ENCODE measurements around the gene KLHL6. TPM values are rescaled to one million over a fixed set of nuclear protein-coding genes. Genes with fewer than 3 reads are reported as not detected.
A peak's percentile ranks its signal among the peaks of the same experiment; 100 is the strongest.

KLHL6 gene, protein sequence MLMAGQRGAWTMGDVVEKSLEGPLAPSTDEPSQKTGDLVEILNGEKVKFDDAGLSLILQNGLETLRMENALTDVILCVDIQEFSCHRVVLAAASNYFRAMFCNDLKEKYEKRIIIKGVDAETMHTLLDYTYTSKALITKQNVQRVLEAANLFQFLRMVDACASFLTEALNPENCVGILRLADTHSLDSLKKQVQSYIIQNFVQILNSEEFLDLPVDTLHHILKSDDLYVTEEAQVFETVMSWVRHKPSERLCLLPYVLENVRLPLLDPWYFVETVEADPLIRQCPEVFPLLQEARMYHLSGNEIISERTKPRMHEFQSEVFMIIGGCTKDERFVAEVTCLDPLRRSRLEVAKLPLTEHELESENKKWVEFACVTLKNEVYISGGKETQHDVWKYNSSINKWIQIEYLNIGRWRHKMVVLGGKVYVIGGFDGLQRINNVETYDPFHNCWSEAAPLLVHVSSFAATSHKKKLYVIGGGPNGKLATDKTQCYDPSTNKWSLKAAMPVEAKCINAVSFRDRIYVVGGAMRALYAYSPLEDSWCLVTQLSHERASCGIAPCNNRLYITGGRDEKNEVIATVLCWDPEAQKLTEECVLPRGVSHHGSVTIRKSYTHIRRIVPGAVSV
- total RNA-seq, result 1 to 10 TPM; 4.6 to 6.8 TPM
- 1 to 10 TPM in 1 of 2 donors, under 1 TPM in 1; 0.18 to 1.3 TPM for polyA plus RNA-seq
- long read RNA-seq, donor 1, full-length matches to known transcripts, result 9 of 11 reads
- long read RNA-seq, donor 1, partial matches to known transcripts, result 1 of 11 reads
- long read RNA-seq, donor 1, other reads (novel, unspliced or antisense), result 1 of 11 reads
- long read RNA-seq, donor 2, partial matches to known transcripts, result 1 of 1 reads
- long read RNA-seq, donor 2, other reads (novel, unspliced or antisense), result 0 of 1 reads

DNA sequence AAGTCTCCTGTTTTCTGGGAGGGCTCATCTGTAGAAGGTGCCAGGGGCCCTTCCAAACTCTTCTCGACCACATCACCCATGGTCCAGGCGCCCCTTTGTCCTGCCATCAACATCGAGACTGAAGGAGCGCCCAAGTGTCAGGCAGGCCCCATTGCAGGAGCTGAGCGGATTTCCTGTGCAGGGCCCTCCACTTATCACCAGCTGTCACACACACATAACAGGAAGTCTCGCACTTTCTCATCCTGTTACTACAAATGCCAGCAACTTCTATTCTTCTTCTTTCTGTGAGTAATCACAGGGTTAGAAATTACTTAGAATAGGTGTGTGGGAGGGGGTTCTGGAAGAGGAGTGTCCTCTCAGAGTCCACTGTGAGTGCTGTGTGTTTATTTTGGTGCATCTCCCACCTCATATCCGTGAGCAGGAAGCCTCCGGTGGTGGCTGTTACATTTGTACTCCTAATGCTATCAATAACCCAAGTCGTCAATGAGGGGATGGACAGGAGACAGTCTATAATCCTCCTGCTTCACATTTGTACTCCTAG is at the start of gene KLHL6:
KLHL6 (minus strand) TSS at position 166 of the 541 bp plus-strand sequence; CDS start at position 113, 53 bp downstream.
- intact Hi-C loops (cut with DNase I), result no loop called here
- no peak within 1 kb of the TSS for H3K4me3 ChIP-seq (ENCODE audit: low read length in 2 of 2)
- 68 to 70% methylated on average over 9 of the region's 9 CpGs for WGBS, 2 donors
- H3K9me3 ChIP-seq (ENCODE audit: control insufficient read depth, low read length), result no peaks in the 10 kb centered on the region
- ATAC-seq (ENCODE audit: low FRiP score) (peak; percentile 37), DNase-seq (peak in 1 of 2 donors; percentile 65)
- no peaks in the 10 kb centered on the region for H3K36me3 ChIP-seq (ENCODE audit: control insufficient read depth in 1 of 2, insufficient read depth in 2 of 2, low read length in 1 of 2)
- peaks cover 0 to 3% of the 10 kb centered on the region in 2 donors for H3K4me1 ChIP-seq (ENCODE audit: control insufficient read depth in 1 of 2, insufficient read depth in 2 of 2, low read length in 2 of 2)
- no peaks in the 10 kb centered on the region for H3K27me3 ChIP-seq (ENCODE audit: control insufficient read depth in 1 of 2, insufficient read depth in 2 of 2, low read length in 1 of 2)
- no peak within 1 kb of the TSS for H3K27ac ChIP-seq (ENCODE audit: low read depth in 1 of 2, low read length in 2 of 2)

DNA sequence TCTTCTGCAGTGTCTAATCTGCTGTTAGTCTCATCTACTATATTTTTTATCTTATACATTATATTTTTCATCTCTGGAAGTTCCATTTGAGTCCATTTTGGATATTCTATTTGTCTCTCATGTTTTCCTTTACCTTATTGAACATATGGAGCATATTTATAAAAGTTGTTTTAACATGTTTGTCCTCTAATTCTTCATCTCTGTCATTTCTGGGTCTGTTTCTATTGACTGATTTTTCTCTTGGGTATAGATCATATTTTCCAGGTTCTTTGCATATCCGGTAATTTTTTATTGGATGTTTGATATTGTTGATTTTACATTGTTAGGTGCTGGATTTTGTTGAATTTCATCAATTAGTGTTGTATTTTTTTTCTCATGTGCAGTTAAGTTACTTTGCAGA is 42.5 kb upstream of the KLHL6 start:
- H3K27me3 ChIP-seq (ENCODE audit: control insufficient read depth in 1 of 2, insufficient read depth in 2 of 2, low read length in 1 of 2), result no peaks in the 10 kb centered on the region
- no peak overlapping the region for H3K27ac ChIP-seq (ENCODE audit: low read depth in 1 of 2, low read length in 2 of 2)
- H3K36me3 ChIP-seq (ENCODE audit: control insufficient read depth in 1 of 2, insufficient read depth in 2 of 2, low read length in 1 of 2), result no peaks in the 10 kb centered on the region
- DNase-seq, result no peak
- no peak for ATAC-seq (ENCODE audit: low FRiP score)
- H3K9me3 ChIP-seq (ENCODE audit: control insufficient read depth, low read length), result peaks cover 8% of the 10 kb centered on the region
- H3K4me1 ChIP-seq (ENCODE audit: control insufficient read depth in 1 of 2, insufficient read depth in 2 of 2, low read length in 2 of 2), result no peaks in the 10 kb centered on the region
- no peak overlapping the region for H3K4me3 ChIP-seq (ENCODE audit: low read length in 2 of 2)
- intact Hi-C loops (cut with DNase I), result no loop called here
- WGBS, 2 donors, result 0 to 80% methylated on average over 1 of the region's 1 CpG

DNA sequence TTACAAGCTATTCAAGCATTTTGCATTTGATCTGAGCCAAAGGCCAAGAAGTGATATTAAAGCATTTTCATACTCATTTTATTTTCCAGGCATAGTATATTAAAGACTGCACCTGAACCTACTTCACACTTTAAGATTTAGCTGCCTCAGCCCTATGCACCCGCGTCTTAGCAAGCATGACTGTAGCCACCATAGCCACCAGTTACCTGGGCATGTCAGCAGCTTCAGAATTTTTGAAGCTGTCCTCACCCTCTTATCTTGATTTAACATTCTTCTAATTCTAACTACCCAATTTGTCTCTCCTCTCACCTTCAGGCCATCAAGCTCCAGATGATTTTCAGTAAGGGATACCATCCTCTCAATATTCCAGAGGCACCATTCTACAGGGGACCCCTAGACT is 39.1 kb upstream of the KLHL6 start:
- H3K36me3 ChIP-seq (ENCODE audit: control insufficient read depth in 1 of 2, insufficient read depth in 2 of 2, low read length in 1 of 2), result no peaks in the 10 kb centered on the region
- no peaks in the 10 kb centered on the region for H3K27me3 ChIP-seq (ENCODE audit: control insufficient read depth in 1 of 2, insufficient read depth in 2 of 2, low read length in 1 of 2)
- H3K9me3 ChIP-seq (ENCODE audit: control insufficient read depth, low read length), result peaks cover 8% of the 10 kb centered on the region
- H3K4me3 ChIP-seq (ENCODE audit: low read length in 2 of 2), result no peak overlapping the region
- H3K27ac ChIP-seq (ENCODE audit: low read depth in 1 of 2, low read length in 2 of 2), result no peak overlapping the region
- no peak for DNase-seq
- intact Hi-C loops (cut with DNase I), result no loop called here
- WGBS, 2 donors, result 96 to 97% methylated on average over 2 of the region's 2 CpGs
- no peaks in the 10 kb centered on the region for H3K4me1 ChIP-seq (ENCODE audit: control insufficient read depth in 1 of 2, insufficient read depth in 2 of 2, low read length in 2 of 2)
- ATAC-seq (ENCODE audit: low FRiP score), result no peak

DNA sequence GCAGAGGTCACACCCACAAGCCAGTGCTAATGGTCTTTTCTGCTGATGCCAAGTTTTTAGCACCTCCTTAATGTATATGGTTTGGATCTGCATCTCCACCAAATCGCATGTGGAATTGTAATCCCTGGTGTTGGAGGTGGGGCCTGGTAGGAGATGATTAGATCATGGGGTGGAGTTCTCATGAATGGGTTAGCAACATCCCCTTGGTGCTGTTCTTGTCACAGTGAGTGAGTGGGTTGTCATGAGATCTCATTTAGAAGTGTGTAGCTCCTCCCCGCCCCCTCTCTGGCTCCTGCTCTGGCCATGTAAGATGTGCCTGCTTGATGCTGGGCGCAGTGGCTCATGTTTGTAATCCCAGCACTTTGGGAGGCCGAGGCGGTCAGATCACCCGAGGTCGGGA is 37.3 kb upstream of the KLHL6 start:
- no peak for ATAC-seq (ENCODE audit: low FRiP score)
- 95 to 96% methylated on average over 7 of the region's 7 CpGs for WGBS, 2 donors
- intact Hi-C loops (cut with DNase I), result no loop called here

DNA sequence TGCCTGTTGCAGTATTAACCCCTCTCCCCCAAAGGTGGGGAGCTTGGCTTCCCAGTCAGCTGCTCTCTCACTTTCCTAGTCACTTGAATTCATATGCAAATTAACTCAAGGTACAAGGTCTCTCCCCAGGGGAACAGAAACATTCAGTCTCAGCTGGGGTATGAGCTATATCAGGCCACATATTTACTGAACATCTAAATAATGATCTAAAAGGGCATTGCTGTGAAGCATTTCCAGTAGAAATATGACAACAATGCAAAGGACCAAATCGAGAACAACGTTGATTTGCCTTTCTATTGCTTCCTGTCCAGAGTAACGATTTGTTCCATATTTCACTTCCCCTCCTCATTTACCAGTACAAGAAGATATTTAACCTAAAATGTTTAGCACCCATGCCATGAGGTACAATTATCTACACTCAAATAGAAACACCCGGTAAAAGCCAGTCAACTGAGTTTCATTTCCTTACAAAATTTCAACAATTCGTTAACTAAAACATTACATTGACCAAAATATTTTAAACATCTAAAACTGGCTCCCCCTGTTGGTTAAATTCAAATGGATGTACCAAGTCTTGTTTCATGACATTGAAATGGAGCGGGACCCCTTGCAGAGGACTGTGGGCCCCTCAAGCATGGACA is 36.5 kb upstream of the KLHL6 start:
- 43 to 46% methylated on average over 6 of the region's 6 CpGs for WGBS, 2 donors
- H3K4me3 ChIP-seq (ENCODE audit: low read length in 2 of 2), result no peak overlapping the region
- H3K27ac ChIP-seq (ENCODE audit: low read depth in 1 of 2, low read length in 2 of 2), result no peak overlapping the region
- ATAC-seq (ENCODE audit: low FRiP score) (no peak), DNase-seq (no peak)
- intact Hi-C loops (cut with DNase I), result no loop called here
- H3K27me3 ChIP-seq (ENCODE audit: control insufficient read depth in 1 of 2, insufficient read depth in 2 of 2, low read length in 1 of 2), result no peaks in the 10 kb centered on the region
- no peaks in the 10 kb centered on the region for H3K36me3 ChIP-seq (ENCODE audit: control insufficient read depth in 1 of 2, insufficient read depth in 2 of 2, low read length in 1 of 2)
- H3K4me1 ChIP-seq (ENCODE audit: control insufficient read depth in 1 of 2, insufficient read depth in 2 of 2, low read length in 2 of 2), result no peaks in the 10 kb centered on the region
- peaks cover 7% of the 10 kb centered on the region for H3K9me3 ChIP-seq (ENCODE audit: control insufficient read depth, low read length)

More for the DNA sequence above, 37.3 kb upstream of the KLHL6 start:
- H3K9me3 ChIP-seq (ENCODE audit: control insufficient read depth, low read length), result peaks cover 7% of the 10 kb centered on the region
- no peak overlapping the region for H3K27ac ChIP-seq (ENCODE audit: low read depth in 1 of 2, low read length in 2 of 2)
- H3K36me3 ChIP-seq (ENCODE audit: control insufficient read depth in 1 of 2, insufficient read depth in 2 of 2, low read length in 1 of 2), result no peaks in the 10 kb centered on the region
- no peaks in the 10 kb centered on the region for H3K4me1 ChIP-seq (ENCODE audit: control insufficient read depth in 1 of 2, insufficient read depth in 2 of 2, low read length in 2 of 2)
- no peaks in the 10 kb centered on the region for H3K27me3 ChIP-seq (ENCODE audit: control insufficient read depth in 1 of 2, insufficient read depth in 2 of 2, low read length in 1 of 2)
- DNase-seq, result no peak
- H3K4me3 ChIP-seq (ENCODE audit: low read length in 2 of 2), result no peak overlapping the region

DNA sequence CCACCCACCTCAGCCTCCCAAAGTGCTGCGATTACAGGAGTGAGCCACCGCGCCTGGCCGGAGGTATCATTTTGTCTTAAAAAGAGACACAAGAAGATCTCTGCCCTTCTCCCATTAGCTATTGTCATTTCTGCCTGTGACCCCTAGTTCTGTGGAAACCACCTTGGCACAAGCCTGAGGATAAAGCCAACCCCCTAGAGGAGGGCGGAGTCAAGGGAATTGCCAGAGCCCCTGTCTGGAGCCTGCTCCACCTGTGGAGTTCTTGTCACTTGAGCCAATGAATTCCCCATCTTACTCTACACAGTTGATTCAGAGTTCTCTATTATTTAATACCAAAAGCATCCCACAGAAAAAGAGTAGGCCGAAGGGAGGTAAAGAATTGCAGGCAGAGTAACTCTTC is 34.9 kb upstream of the KLHL6 start:
- H3K9me3 ChIP-seq (ENCODE audit: control insufficient read depth, low read length), result peaks cover 2% of the 10 kb centered on the region
- no peaks in the 10 kb centered on the region for H3K4me1 ChIP-seq (ENCODE audit: control insufficient read depth in 1 of 2, insufficient read depth in 2 of 2, low read length in 2 of 2)
- DNase-seq (no peak), ATAC-seq (ENCODE audit: low FRiP score) (no peak)
- no peaks in the 10 kb centered on the region for H3K27me3 ChIP-seq (ENCODE audit: control insufficient read depth in 1 of 2, insufficient read depth in 2 of 2, low read length in 1 of 2)
- H3K36me3 ChIP-seq (ENCODE audit: control insufficient read depth in 1 of 2, insufficient read depth in 2 of 2, low read length in 1 of 2), result no peaks in the 10 kb centered on the region
- no peak overlapping the region for H3K27ac ChIP-seq (ENCODE audit: low read depth in 1 of 2, low read length in 2 of 2)
- 96 to 98% methylated on average over 6 of the region's 6 CpGs for WGBS, 2 donors
- H3K4me3 ChIP-seq (ENCODE audit: low read length in 2 of 2), result no peak overlapping the region
- intact Hi-C loops (cut with DNase I), result no loop called here

DNA sequence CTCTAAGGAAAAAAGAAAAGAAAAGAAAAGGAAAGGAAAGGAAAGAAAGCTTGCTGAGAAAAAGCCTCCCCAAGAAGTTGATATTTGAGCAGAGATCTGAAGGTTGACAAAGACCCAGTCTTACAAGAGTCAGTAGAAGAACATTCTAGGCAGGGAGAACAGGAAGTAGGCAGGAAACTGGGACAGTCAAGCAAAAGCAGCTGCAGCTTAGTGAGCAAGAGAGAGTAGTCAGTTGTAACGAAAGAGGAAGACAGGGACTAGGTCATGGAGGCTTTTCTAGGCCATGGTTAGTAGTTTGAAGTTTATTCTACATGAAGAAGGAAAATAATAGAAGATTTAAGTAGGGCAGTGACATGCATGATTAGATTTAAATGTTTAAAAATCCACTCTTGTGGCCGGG is 31.8 kb upstream of the KLHL6 start:
- no peak overlapping the region for H3K27ac ChIP-seq (ENCODE audit: low read depth in 1 of 2, low read length in 2 of 2)
- no peaks in the 10 kb centered on the region for H3K4me1 ChIP-seq (ENCODE audit: control insufficient read depth in 1 of 2, insufficient read depth in 2 of 2, low read length in 2 of 2)
- intact Hi-C loops (cut with DNase I), result no loop called here
- DNase-seq (no peak), ATAC-seq (ENCODE audit: low FRiP score) (no peak)
- H3K9me3 ChIP-seq (ENCODE audit: control insufficient read depth, low read length), result no peaks in the 10 kb centered on the region
- 81% methylated on average over 2 of the region's 2 CpGs for WGBS, 2 donors
- no peaks in the 10 kb centered on the region for H3K36me3 ChIP-seq (ENCODE audit: control insufficient read depth in 1 of 2, insufficient read depth in 2 of 2, low read length in 1 of 2)
- H3K27me3 ChIP-seq (ENCODE audit: control insufficient read depth in 1 of 2, insufficient read depth in 2 of 2, low read length in 1 of 2), result no peaks in the 10 kb centered on the region
- no peak overlapping the region for H3K4me3 ChIP-seq (ENCODE audit: low read length in 2 of 2)

DNA sequence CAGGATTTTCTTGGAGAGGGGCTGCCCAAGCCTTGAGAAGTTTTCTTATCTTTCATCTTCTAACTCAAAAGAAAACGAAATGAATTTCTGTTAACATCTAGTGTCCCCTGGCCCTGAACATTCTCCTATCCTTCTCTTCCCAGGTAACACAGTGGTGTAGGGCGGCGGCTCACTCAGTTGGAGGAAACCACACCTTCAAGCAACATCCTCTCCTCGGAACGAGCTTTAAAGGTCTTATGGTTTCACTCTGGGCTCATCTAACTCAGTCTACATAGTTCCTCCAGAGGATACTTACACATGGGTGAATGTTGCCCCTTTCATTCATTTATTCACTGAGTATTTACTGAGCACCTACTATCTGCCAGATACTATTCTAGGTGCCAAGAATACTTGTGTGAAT is 31.0 kb upstream of the KLHL6 start:
- Histone ChIP-seq H3K9me3 (ENCODE audit: control insufficient read depth, low read length) (no peaks in the 10 kb centered on the region), H3K27ac (ENCODE audit: low read depth in 1 of 2, low read length in 2 of 2) (no peak overlapping the region), H3K27me3 (ENCODE audit: control insufficient read depth in 1 of 2, insufficient read depth in 2 of 2, low read length in 1 of 2) (no peaks in the 10 kb centered on the region), H3K4me1 (ENCODE audit: control insufficient read depth in 1 of 2, insufficient read depth in 2 of 2, low read length in 2 of 2) (no peaks in the 10 kb centered on the region), H3K36me3 (ENCODE audit: control insufficient read depth in 1 of 2, insufficient read depth in 2 of 2, low read length in 1 of 2) (no peaks in the 10 kb centered on the region), H3K4me3 (ENCODE audit: low read length in 2 of 2) (no peak overlapping the region)
- WGBS, 2 donors, result 85% methylated on average over 5 of the region's 5 CpGs
- intact Hi-C loops (cut with DNase I), result no loop called here
- DNase-seq (no peak), ATAC-seq (ENCODE audit: low FRiP score) (no peak)

All from aorta (tissue), 5 donors.